ENCODE results near the gene ELOB. TPM values are rescaled to one million over a fixed set of nuclear protein-coding genes. Genes with fewer than 3 reads are reported as not detected.

The ELOB gene
- total RNA-seq, 1 donor from 2014 or later, result 195 TPM

- no peaks in the 10 kb centered on the region for H3K27me3 Mint-ChIP-seq (ENCODE audit: unreplicated experiment)
Measured at GRCh38 chr16:2799859-2800226, 22.8 kb upstream of the ELOB start.

GRCh38 chr16:2799205-2799858 lies 22.3 kb upstream of the ELOB start:
- no peak for TF ChIP-seq CTCF (IDR thresholded peaks at IDR 0.05; ENCODE audit: unreplicated experiment)
- no peaks in the 10 kb centered on the region for H3K36me3 Mint-ChIP-seq (ENCODE audit: low read depth, unreplicated experiment)
- no peak overlapping the region for H3K27ac Mint-ChIP-seq (ENCODE audit: unreplicated experiment)
- DNase-seq (ENCODE audit: low spot score), result no peak
- no peaks in the 10 kb centered on the region for H3K27me3 Mint-ChIP-seq (ENCODE audit: unreplicated experiment)
- H3K4me3 Mint-ChIP-seq (ENCODE audit: unreplicated experiment), result no peak overlapping the region
- H3K4me1 Mint-ChIP-seq (ENCODE audit: unreplicated experiment), result no peaks in the 10 kb centered on the region
- no peaks in the 10 kb centered on the region for H3K9me3 Mint-ChIP-seq (ENCODE audit: unreplicated experiment)

More at GRCh38 chr16:2799859-2800226, 22.8 kb upstream of the ELOB start:
- Mint-ChIP-seq H3K36me3 (ENCODE audit: low read depth, unreplicated experiment) (no peaks in the 10 kb centered on the region), H3K27ac (ENCODE audit: unreplicated experiment) (no peak overlapping the region), H3K4me1 (ENCODE audit: unreplicated experiment) (no peaks in the 10 kb centered on the region), H3K4me3 (ENCODE audit: unreplicated experiment) (no peak overlapping the region), H3K9me3 (ENCODE audit: unreplicated experiment) (no peaks in the 10 kb centered on the region)
- TF ChIP-seq CTCF (IDR thresholded peaks at IDR 0.05; ENCODE audit: unreplicated experiment), result no peak
- DNase-seq (ENCODE audit: low spot score), result no peak

- Mint-ChIP-seq H3K27me3 (ENCODE audit: unreplicated experiment) (no peaks in the 10 kb centered on the region), H3K4me1 (ENCODE audit: unreplicated experiment) (no peaks in the 10 kb centered on the region), H3K4me3 (ENCODE audit: unreplicated experiment) (no peak overlapping the region), H3K36me3 (ENCODE audit: low read depth, unreplicated experiment) (no peaks in the 10 kb centered on the region), H3K9me3 (ENCODE audit: unreplicated experiment) (no peaks in the 10 kb centered on the region), H3K27ac (ENCODE audit: unreplicated experiment) (no peak overlapping the region)
- DNase-seq (ENCODE audit: low spot score), result no peak
- no peak for TF ChIP-seq CTCF (IDR thresholded peaks at IDR 0.05; ENCODE audit: unreplicated experiment)
Measured at GRCh38 chr16:2798723-2799204, 21.7 kb upstream of the ELOB start.

- TF ChIP-seq CTCF (IDR thresholded peaks at IDR 0.05; ENCODE audit: unreplicated experiment), result no peak
- no peak overlapping the region for H3K27ac Mint-ChIP-seq (ENCODE audit: unreplicated experiment)
- no peaks in the 10 kb centered on the region for H3K27me3 Mint-ChIP-seq (ENCODE audit: unreplicated experiment)
- no peak overlapping the region for H3K4me3 Mint-ChIP-seq (ENCODE audit: unreplicated experiment)
- no peak for DNase-seq (ENCODE audit: low spot score)
- H3K9me3 Mint-ChIP-seq (ENCODE audit: unreplicated experiment), result no peaks in the 10 kb centered on the region
- H3K36me3 Mint-ChIP-seq (ENCODE audit: low read depth, unreplicated experiment), result no peaks in the 10 kb centered on the region
- H3K4me1 Mint-ChIP-seq (ENCODE audit: unreplicated experiment), result no peaks in the 10 kb centered on the region
Measured at GRCh38 chr16:2795395-2796143, 18.5 kb upstream of the ELOB start.

GRCh38 chr16:2792940-2793339 lies 15.9 kb upstream of the ELOB start:
- Mint-ChIP-seq H3K4me3 (ENCODE audit: unreplicated experiment) (no peak overlapping the region), H3K27ac (ENCODE audit: unreplicated experiment) (no peak overlapping the region), H3K4me1 (ENCODE audit: unreplicated experiment) (no peaks in the 10 kb centered on the region), H3K27me3 (ENCODE audit: unreplicated experiment) (peaks cover 2% of the 10 kb centered on the region), H3K36me3 (ENCODE audit: low read depth, unreplicated experiment) (no peaks in the 10 kb centered on the region), H3K9me3 (ENCODE audit: unreplicated experiment) (no peaks in the 10 kb centered on the region)
- TF ChIP-seq CTCF (IDR thresholded peaks at IDR 0.05; ENCODE audit: unreplicated experiment), result no peak
- no peak for DNase-seq (ENCODE audit: low spot score)

Data from endothelial cell (in vitro differentiated cells).